DOHH2 (cell line): Measurements from ENCODE around the gene SYNJ2.

Experiments used
- EZH2phosphoT487 ChIP-seq: fragments of 200-600 bp; sonication (generic); IDR thresholded peaks from 2 replicates; pipeline ENCODE4 v1.6.1; 2017; ENCODE audit warnings: borderline replicate concordance, mild to moderate bottlenecking, antibody characterized with exemption, low read length, moderate library complexity, mixed read lengths
- TF ChIP-seq, protein P1 (sequence below): fragments of 200-600 bp; sonication (generic); IDR thresholded peaks from one replicate; pipeline ENCODE4 v1.5.1; 2014; ENCODE audit warnings: antibody characterized with exemption, mild to moderate bottlenecking, low read depth, low read length; ENCODE audit not compliant: poor library complexity, severe bottlenecking

DNA sequence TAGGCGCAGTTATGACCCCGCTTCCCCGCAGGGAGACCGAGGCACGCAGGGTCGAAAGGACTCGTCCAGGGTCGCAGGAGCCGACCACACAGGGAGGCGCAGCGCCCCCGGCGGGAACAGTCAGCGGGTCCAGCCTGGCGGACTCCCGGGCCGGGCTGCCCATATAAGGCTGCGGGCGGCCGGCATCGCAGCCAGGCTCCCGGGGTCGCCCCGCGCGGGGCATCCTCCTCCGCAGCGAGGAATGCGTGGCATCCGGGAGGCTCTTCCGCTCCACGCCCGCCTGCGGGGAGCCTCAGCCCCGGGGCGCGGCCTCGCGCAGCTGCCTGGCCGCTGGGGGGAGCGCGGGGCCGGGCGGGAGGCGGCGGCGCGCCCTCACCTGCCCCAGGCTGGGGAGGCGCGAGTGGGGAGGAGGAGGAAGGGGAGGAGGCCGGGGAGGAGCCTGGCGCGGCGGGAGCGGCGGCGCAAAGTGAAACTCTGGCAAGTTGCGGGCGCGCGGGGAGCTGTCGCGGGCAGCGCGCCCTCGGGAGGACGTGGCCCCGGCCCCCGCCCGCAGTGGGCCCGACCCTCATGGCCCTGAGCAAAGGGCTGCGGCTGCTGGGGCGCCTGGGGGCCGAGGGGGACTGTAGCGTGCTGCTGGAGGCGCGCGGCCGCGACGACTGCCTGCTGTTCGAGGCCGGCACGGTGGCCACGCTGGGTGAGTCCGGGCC lies at the start of gene SYNJ2:
- TF ChIP-seq, protein P1, sequence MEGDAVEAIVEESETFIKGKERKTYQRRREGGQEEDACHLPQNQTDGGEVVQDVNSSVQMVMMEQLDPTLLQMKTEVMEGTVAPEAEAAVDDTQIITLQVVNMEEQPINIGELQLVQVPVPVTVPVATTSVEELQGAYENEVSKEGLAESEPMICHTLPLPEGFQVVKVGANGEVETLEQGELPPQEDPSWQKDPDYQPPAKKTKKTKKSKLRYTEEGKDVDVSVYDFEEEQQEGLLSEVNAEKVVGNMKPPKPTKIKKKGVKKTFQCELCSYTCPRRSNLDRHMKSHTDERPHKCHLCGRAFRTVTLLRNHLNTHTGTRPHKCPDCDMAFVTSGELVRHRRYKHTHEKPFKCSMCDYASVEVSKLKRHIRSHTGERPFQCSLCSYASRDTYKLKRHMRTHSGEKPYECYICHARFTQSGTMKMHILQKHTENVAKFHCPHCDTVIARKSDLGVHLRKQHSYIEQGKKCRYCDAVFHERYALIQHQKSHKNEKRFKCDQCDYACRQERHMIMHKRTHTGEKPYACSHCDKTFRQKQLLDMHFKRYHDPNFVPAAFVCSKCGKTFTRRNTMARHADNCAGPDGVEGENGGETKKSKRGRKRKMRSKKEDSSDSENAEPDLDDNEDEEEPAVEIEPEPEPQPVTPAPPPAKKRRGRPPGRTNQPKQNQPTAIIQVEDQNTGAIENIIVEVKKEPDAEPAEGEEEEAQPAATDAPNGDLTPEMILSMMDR: peak; percentile 16
- TF ChIP-seq EZH2phosphoT487: no peak
